Stomach (tissue), 4 donors: ENCODE results near the gene UNC13B.
"Not testable (repeated sequence)": the region's sequence is repeated elsewhere in the genome, so short reads cannot be mapped to it uniquely, and the experiment has no call there.

Source experiments
- POLR2A ChIP-seq, 4 donors: fragments of 450-650 bp; IDR thresholded peaks; one replicate each; pipeline ENCODE4 v1.6.1; 2016; ENCODE audit warnings: antibody characterized with exemption in 4 of 4, control low read depth in 2 of 4, mild to moderate bottlenecking in 1 of 4, moderate library complexity in 1 of 4
- POLR2AphosphoS5 ChIP-seq, 3 donors: sonication (generic); formaldehyde crosslinking; IDR thresholded peaks; one replicate each; pipeline ENCODE4 v1.6.1; 2016; ENCODE audit warnings: antibody characterized with exemption in 3 of 3

GRCh38 chr9:35409434-35409833 lies 247.6 kb downstream of the UNC13B start:
- TF ChIP-seq POLR2AphosphoS5, POLR2A (IDR thresholded peaks at IDR 0.05): not testable (repeated sequence)
